LNCAP (cell line): ENCODE measurements around the gene SPEN.

Source experiments
- CTCF ChIP-seq: fragments of 450-650 bp; IDR thresholded peaks from 2 replicates; pipeline ENCODE4 v1.5.1; 2017; ENCODE audit warnings: mild to moderate bottlenecking

The SPEN gene

GRCh38 chr1:15942661-15943327, 95.3 kb downstream of the SPEN start:
- TF ChIP-seq CTCF = no peak

GRCh38 chr1:15943328-15943991, 96.0 kb downstream of the SPEN start:
- no peak for TF ChIP-seq CTCF

- no peak for TF ChIP-seq CTCF
Observed at GRCh38 chr1:15943992-15944307, 96.4 kb downstream of the SPEN start.

GRCh38 chr1:15944308-15945010, 97.0 kb downstream of the SPEN start:
- TF ChIP-seq CTCF = no peak

- TF ChIP-seq CTCF = no peak
Observed at GRCh38 chr1:15945011-15945831, 97.7 kb downstream of the SPEN start.

- no peak for TF ChIP-seq CTCF
Observed at GRCh38 chr1:15945832-15946448, 98.4 kb downstream of the SPEN start.
